Naive thymus-derived CD8-positive, alpha-beta T cell (primary cell): ENCODE data around the gene TEX264. TPM values are rescaled to one million over a fixed set of nuclear protein-coding genes. Genes with fewer than 3 reads are reported as not detected.
"Not testable (repeated sequence)": the region's sequence is repeated elsewhere in the genome, so short reads cannot be mapped to it uniquely, and the experiment has no call there.

Experiments used
- ATAC-seq, 2 donors: fragments of 150-1000 bp; cut with Tn5 transposase in 1 of 2; sonication (Bioruptor Pico), chemical (Tn5 transposase) in 1 of 2; 1 replicate in 1 of 2; 2 replicates in 1 of 2; pipeline ENCODE4 v1.10.0; 2021; ENCODE audit warnings: mild to moderate bottlenecking in 2 of 2, moderate library complexity in 2 of 2
- POLR2A ChIA-PET: fragments of 350-600 bp; sonication (Branson Sonifier 250); formaldehyde crosslinking; loops from one replicate; lab custom pipeline; 2021; ENCODE audit warnings: antibody characterized with exemption; lab: Charles Lee
- DNase-seq, 10 donors: peaks; one replicate each; pipeline versions ENCODE4 v3.0.0 to v3.0.0-alpha.2; 2020 to 2022
- H3K27ac Mint-ChIP-seq, 10 donors: one replicate each; pipeline ENCODE4 v1.8.0; 2020 to 2022; ENCODE audit warnings: mild to moderate bottlenecking in 10 of 10, mixed read lengths in 10 of 10, moderate library complexity in 4 of 10, inconsistent platforms in 1 of 10
- H3K27me3 Mint-ChIP-seq, 5 donors: one replicate each; pipeline ENCODE4 v1.8.0; 2021 to 2022; ENCODE audit warnings: mixed read lengths in 5 of 5
- H3K36me3 Mint-ChIP-seq, 3 donors: one replicate each; pipeline ENCODE4 v1.8.0; 2020 to 2022; ENCODE audit warnings: mixed read lengths in 3 of 3, mild to moderate bottlenecking in 2 of 3, inconsistent platforms in 1 of 3
- H3K4me1 Mint-ChIP-seq, 4 donors: one replicate each; pipeline ENCODE4 v1.8.0; 2021 to 2022; ENCODE audit warnings: mixed read lengths in 4 of 4
- H3K4me3 Mint-ChIP-seq, 10 donors: one replicate each; pipeline ENCODE4 v1.8.0; 2020 to 2022; ENCODE audit warnings: mild to moderate bottlenecking in 10 of 10, mixed read lengths in 10 of 10, moderate library complexity in 6 of 10, inconsistent platforms in 1 of 10
- H3K9me3 Mint-ChIP-seq, 9 donors: one replicate each; pipeline ENCODE4 v1.8.0; 2020 to 2022; ENCODE audit warnings: mixed read lengths in 9 of 9, mild to moderate bottlenecking in 3 of 9, inconsistent platforms in 1 of 9, moderate library complexity in 1 of 9
- polyA plus RNA-seq, 3 donors: library from polyadenylated mRNA; unstranded; fragments of 300-500 nt; fragmentation: Illumina TruSeq; gene quantifications; one replicate each; pipeline ENCODE4 v1.2.3, GENCODE V29; 2021
- total RNA-seq, 8 experiments: library from RNA in 2 of 8; stranded (reverse) in 2 of 8; gene quantifications; one replicate each; pipeline ENCODE4 v1.2.3 and lab custom pipeline; 2021 to 2026

TEX264 gene, protein sequence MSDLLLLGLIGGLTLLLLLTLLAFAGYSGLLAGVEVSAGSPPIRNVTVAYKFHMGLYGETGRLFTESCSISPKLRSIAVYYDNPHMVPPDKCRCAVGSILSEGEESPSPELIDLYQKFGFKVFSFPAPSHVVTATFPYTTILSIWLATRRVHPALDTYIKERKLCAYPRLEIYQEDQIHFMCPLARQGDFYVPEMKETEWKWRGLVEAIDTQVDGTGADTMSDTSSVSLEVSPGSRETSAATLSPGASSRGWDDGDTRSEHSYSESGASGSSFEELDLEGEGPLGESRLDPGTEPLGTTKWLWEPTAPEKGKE
- 10 to 100 TPM; 37.4 to 39.7 TPM for total RNA-seq
- 10 to 100 TPM; 84.5 to 95.7 (median 85.3) TPM for polyA plus RNA-seq
- total RNA-seq (lab: John Stamatoyannopoulos, UW), result 21.2 to 41.6 (median 33.5) reads per million in 6 experiments

GRCh38 chr3:51670823-51671733 lies at the start of gene TEX264:
TSS of gene TEX264 (plus strand) at chr3:51671252. CDS start at chr3:51674305, 3,053 bp downstream.
- Mint-ChIP-seq H3K4me1 (peaks cover 39 to 74% (median 65%) of the 10 kb centered on the region in 4 donors), H3K36me3 (peaks cover 0 to 18% (median 7%) of the 10 kb centered on the region in 3 donors), H3K27me3 (no peaks in the 10 kb centered on the region), H3K27ac (peak within 1 kb of the TSS; percentile 82 to 95 (median 94)), H3K9me3 (no peaks in the 10 kb centered on the region), H3K4me3 (peak within 1 kb of the TSS; percentile 85 to 97 (median 90))
- POLR2A ChIA-PET, result interaction anchor here (0.9 to 5.9 kb wide), 8 partner anchors 8 to 282 kb away, joined by 3 to 91 read pairs (median 6); partner anchors contain the start of gene DCAF1
- ATAC-seq, result peak; percentile 71 to 77
- DNase-seq, result peak; percentile 90 to 99 (median 94)

DNA sequence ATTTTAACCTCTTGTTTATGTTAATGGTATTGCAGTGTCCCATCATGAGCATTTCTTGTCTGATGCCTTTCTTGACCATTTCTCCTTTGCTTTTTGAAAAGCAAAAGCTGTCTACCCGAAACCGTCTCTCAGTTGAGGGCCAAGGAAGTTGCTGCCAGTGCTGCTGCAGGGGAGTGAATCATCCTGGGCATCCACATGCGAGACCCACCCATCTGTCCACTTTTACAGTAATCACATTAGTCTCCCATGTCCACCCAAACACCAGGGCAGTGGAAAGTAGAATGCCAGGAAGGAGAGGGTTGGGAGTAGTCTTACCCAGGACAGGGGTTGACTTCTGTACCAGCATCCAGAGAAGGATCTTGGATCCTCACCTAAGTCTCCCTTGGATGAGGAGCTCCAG lies 48.6 kb upstream of the TEX264 start:
- Mint-ChIP-seq H3K4me1 (peaks cover 16 to 21% (median 21%) of the 10 kb centered on the region in 4 donors), H3K36me3 (peaks cover 0 to 14% (median 2%) of the 10 kb centered on the region in 3 donors), H3K9me3 (no peaks in the 10 kb centered on the region), H3K27me3 (no peaks in the 10 kb centered on the region), H3K27ac (peak overlapping the region in 2 of 10 donors; percentile 6 to 58), H3K4me3 (no peak overlapping the region)
- ATAC-seq (no peak), DNase-seq (no peak)
- POLR2A ChIA-PET, result no interaction called here

- Mint-ChIP-seq H3K4me1 (peaks cover 16 to 21% (median 21%) of the 10 kb centered on the region in 4 donors), H3K27me3 (no peaks in the 10 kb centered on the region), H3K9me3 (no peaks in the 10 kb centered on the region), H3K27ac (peak overlapping the region in 1 of 10 donors; percentile 39), H3K36me3 (peaks cover 0 to 18% (median 4%) of the 10 kb centered on the region in 3 donors), H3K4me3 (no peak overlapping the region)
- no peak for ATAC-seq
- POLR2A ChIA-PET, result no interaction called here
- no peak for DNase-seq
Observed at GRCh38 chr3:51622868-51623267, 48.2 kb upstream of the TEX264 start.

DNA sequence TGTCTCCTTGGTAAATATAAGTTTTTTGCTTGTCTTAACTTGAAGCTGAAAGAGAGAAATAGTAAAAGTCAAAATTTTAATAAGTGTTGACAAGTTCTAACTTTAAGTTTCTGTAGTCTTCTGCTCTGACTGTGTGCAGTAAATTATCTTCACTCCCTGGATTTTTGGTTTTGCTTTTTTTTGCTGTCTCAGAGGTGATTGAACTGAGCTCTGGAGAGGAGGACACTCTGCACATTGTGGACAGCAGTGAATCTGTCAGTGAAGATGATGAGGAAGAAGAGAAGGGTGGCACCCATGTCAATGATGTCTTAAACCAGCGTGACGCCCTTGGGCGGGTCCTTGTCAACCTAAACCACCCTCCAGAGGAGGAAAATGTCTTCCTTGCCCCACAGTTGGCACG lies 40.5 kb upstream of the TEX264 start:
- Mint-ChIP-seq H3K9me3 (no peaks in the 10 kb centered on the region), H3K27ac (peak overlapping the region in 2 of 10 donors; percentile 27 to 35), H3K4me3 (no peak overlapping the region), H3K27me3 (no peaks in the 10 kb centered on the region), H3K4me1 (peaks cover 0 to 6% (median 1%) of the 10 kb centered on the region in 4 donors), H3K36me3 (peaks cover 10 to 80% (median 26%) of the 10 kb centered on the region in 3 donors)
- DNase-seq (no peak), ATAC-seq (no peak)
- POLR2A ChIA-PET, result no interaction called here

- Mint-ChIP-seq H3K27ac (no peak overlapping the region), H3K4me3 (no peak overlapping the region), H3K27me3 (no peaks in the 10 kb centered on the region), H3K36me3 (peaks cover 7 to 92% (median 31%) of the 10 kb centered on the region in 3 donors), H3K9me3 (no peaks in the 10 kb centered on the region), H3K4me1 (no peaks in the 10 kb centered on the region)
- DNase-seq (no peak), ATAC-seq (no peak)
- POLR2A ChIA-PET, result no interaction called here
Observed at GRCh38 chr3:51637144-51637940, 33.7 kb upstream of the TEX264 start.

GRCh38 chr3:51637941-51638471 lies 33.0 kb upstream of the TEX264 start:
- no peaks in the 10 kb centered on the region for H3K4me1 Mint-ChIP-seq
- POLR2A ChIA-PET, result no interaction called here
- peaks cover 7 to 92% (median 31%) of the 10 kb centered on the region in 3 donors for H3K36me3 Mint-ChIP-seq
- ATAC-seq (peak in 1 of 2 donors; percentile 53), DNase-seq (peak in 2 of 10 donors; percentile 2 to 11)
- no peak overlapping the region for H3K4me3 Mint-ChIP-seq
- peak overlapping the region in 2 of 10 donors; percentile 50 to 65 for H3K27ac Mint-ChIP-seq
- no peaks in the 10 kb centered on the region for H3K9me3 Mint-ChIP-seq
- H3K27me3 Mint-ChIP-seq, result no peaks in the 10 kb centered on the region

GRCh38 chr3:51642462-51642861 lies 28.6 kb upstream of the TEX264 start:
- no peak overlapping the region for H3K27ac Mint-ChIP-seq
- H3K27me3 Mint-ChIP-seq, result no peaks in the 10 kb centered on the region
- H3K9me3 Mint-ChIP-seq, result no peaks in the 10 kb centered on the region
- peaks cover 17 to 95% (median 60%) of the 10 kb centered on the region in 3 donors for H3K36me3 Mint-ChIP-seq
- ATAC-seq (no peak), DNase-seq (peak in 3 of 10 donors; percentile 5 to 17 (median 10))
- H3K4me1 Mint-ChIP-seq, result no peaks in the 10 kb centered on the region
- no peak overlapping the region for H3K4me3 Mint-ChIP-seq
- POLR2A ChIA-PET, result interaction anchor here (1.0 kb wide), 1 partner anchor 162 kb away, joined by 3 read pairs; no protein-coding TSS in a partner anchor

DNA sequence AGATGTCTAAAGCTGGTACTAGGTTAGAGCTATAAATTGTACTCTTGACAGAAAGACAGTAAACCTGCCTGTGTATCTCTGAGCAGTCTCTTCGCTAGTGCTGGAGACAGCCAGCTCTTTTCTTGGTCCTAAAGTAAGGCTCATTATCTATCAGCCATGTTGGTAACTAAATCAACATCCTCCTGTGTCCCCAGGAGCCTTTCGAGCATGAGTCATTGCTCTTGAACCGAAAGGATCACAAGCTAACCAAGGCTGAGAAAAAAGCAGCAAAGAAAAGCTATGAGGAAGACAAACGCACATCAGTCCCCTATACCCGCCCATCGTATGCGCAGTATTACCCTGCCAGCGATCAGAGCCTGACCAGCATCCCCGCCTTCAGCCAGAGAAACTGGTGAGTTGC lies 25.0 kb upstream of the TEX264 start:
- Mint-ChIP-seq H3K27ac (no peak overlapping the region), H3K36me3 (peaks cover 17 to 95% (median 72%) of the 10 kb centered on the region in 3 donors), H3K9me3 (no peaks in the 10 kb centered on the region), H3K4me3 (no peak overlapping the region), H3K4me1 (no peaks in the 10 kb centered on the region), H3K27me3 (no peaks in the 10 kb centered on the region)
- DNase-seq, result no peak
- ATAC-seq, result no peak
- POLR2A ChIA-PET, result no interaction called here

GRCh38 chr3:51652103-51652502 lies 18.9 kb upstream of the TEX264 start:
- H3K4me1 Mint-ChIP-seq, POLR2A ChIA-PET, ATAC-seq, H3K27me3 Mint-ChIP-seq, H3K4me3 Mint-ChIP-seq, H3K9me3 Mint-ChIP-seq, DNase-seq: not testable (repeated sequence)
- peaks cover 0 to 78% (median 41%) of the 10 kb centered on the region in 3 donors for H3K36me3 Mint-ChIP-seq
- peak overlapping the region in 1 of 10 donors; percentile 8 for H3K27ac Mint-ChIP-seq

GRCh38 chr3:51653409-51653808 lies 17.6 kb upstream of the TEX264 start:
- ATAC-seq, H3K9me3 Mint-ChIP-seq, H3K4me1 Mint-ChIP-seq, DNase-seq, H3K4me3 Mint-ChIP-seq, H3K27me3 Mint-ChIP-seq, POLR2A ChIA-PET, H3K27ac Mint-ChIP-seq: not testable (repeated sequence)
- H3K36me3 Mint-ChIP-seq, result peaks cover 4 to 79% (median 37%) of the 10 kb centered on the region in 3 donors

- Mint-ChIP-seq H3K27ac (peak overlapping the region in 1 of 10 donors; percentile 14), H3K27me3 (no peaks in the 10 kb centered on the region), H3K4me3 (no peak overlapping the region), H3K9me3 (peaks cover 0 to 2% (median 0%) of the 10 kb centered on the region in 9 donors), H3K4me1 (peaks cover 0 to 3% (median 0%) of the 10 kb centered on the region in 4 donors), H3K36me3 (peaks cover 4 to 84% (median 27%) of the 10 kb centered on the region in 3 donors)
- POLR2A ChIA-PET, result interaction anchor here (0.7 kb wide), 1 partner anchor 154 kb away, joined by 3 read pairs; no protein-coding TSS in a partner anchor
- DNase-seq (no peak), ATAC-seq (no peak)
Observed at GRCh38 chr3:51657234-51657633, 13.8 kb upstream of the TEX264 start.
